Measurements from ENCODE around the gene MPPED1.

MPPED1 gene

GRCh38 chr22:43412808-43413795 is 1.3 kb downstream of the MPPED1 start:
- DNase-seq: no peak

GRCh38 chr22:43413826-43414225 is 2.0 kb downstream of the MPPED1 start:
- no peak for DNase-seq

GRCh38 chr22:43415681-43416080 is 3.9 kb downstream of the MPPED1 start:
- DNase-seq: no peak

GRCh38 chr22:43417555-43417954 is 5.7 kb downstream of the MPPED1 start:
- DNase-seq: no peak

GRCh38 chr22:43418079-43418825 is 6.4 kb downstream of the MPPED1 start:
- no peak for DNase-seq

- no peak for DNase-seq
Observed at GRCh38 chr22:43419371-43420080, 7.7 kb downstream of the MPPED1 start.

- no peak for DNase-seq
Observed at GRCh38 chr22:43421046-43421665, 9.3 kb downstream of the MPPED1 start.

GRCh38 chr22:43421914-43422615 is 10.3 kb downstream of the MPPED1 start:
- DNase-seq: no peak

GRCh38 chr22:43423046-43423445 is 11.2 kb downstream of the MPPED1 start:
- no peak for DNase-seq

GRCh38 chr22:43424201-43424600 is 12.4 kb downstream of the MPPED1 start:
- no peak for DNase-seq

GRCh38 chr22:43424666-43425630 is 13.1 kb downstream of the MPPED1 start:
- DNase-seq: no peak

GRCh38 chr22:43425976-43426785 is 14.4 kb downstream of the MPPED1 start:
- no peak for DNase-seq

GRCh38 chr22:43426816-43427215 is 15.0 kb downstream of the MPPED1 start:
- no peak for DNase-seq

- DNase-seq: no peak
Observed at GRCh38 chr22:43427296-43428004, 15.6 kb downstream of the MPPED1 start.

GRCh38 chr22:43428005-43428485 is 16.2 kb downstream of the MPPED1 start:
- no peak for DNase-seq

GRCh38 chr22:43428521-43428920 is 16.7 kb downstream of the MPPED1 start:
- DNase-seq: no peak

GRCh38 chr22:43429426-43429825 is 17.6 kb downstream of the MPPED1 start:
- no peak for DNase-seq

GRCh38 chr22:43431808-43432554 is 20.2 kb downstream of the MPPED1 start:
- no peak for DNase-seq

Measured in cortex of kidney (tissue), 1 donor.